HG02938 (cell line): ENCODE results near the gene PRKD2.
"Not testable (repeated sequence)": the region's sequence is repeated elsewhere in the genome, so short reads cannot be mapped to it uniquely, and the experiment has no call there.

Source experiments
- ATAC-seq: cut with Tn5 transposase; IDR thresholded peaks from one replicate; pipeline ENCODE4 v1.9.1; 2021; ENCODE audit warnings: mild to moderate bottlenecking, moderate library complexity; ENCODE audit not compliant: unreplicated experiment

PRKD2 gene

GRCh38 chr19:46635920-46636761 is 80.8 kb downstream of the PRKD2 start, which contains the start of gene GNG8:
Gene GNG8 (minus strand): TSS chr19:46636202. CDS start chr19:46634682, 1,520 bp downstream.
- ATAC-seq: no peak

GRCh38 chr19:46634656-46635218 is 82.2 kb downstream of the PRKD2 start:
- ATAC-seq: no peak

GRCh38 chr19:46634045-46634655 is 82.8 kb downstream of the PRKD2 start:
- peak; percentile 39 for ATAC-seq

- ATAC-seq: no peak
Observed at GRCh38 chr19:46633130-46633529, 83.8 kb downstream of the PRKD2 start.

GRCh38 chr19:46631481-46631880 is 85.4 kb downstream of the PRKD2 start:
- ATAC-seq: no peak

GRCh38 chr19:46630586-46631205 is 86.2 kb downstream of the PRKD2 start:
- no peak for ATAC-seq

GRCh38 chr19:46629546-46630025 is 87.3 kb downstream of the PRKD2 start:
- no peak for ATAC-seq

- not testable (repeated sequence) for ATAC-seq
Observed at GRCh38 chr19:46628970-46629369, 87.9 kb downstream of the PRKD2 start.

- no peak for ATAC-seq
Observed at GRCh38 chr19:46626446-46626845, 90.5 kb downstream of the PRKD2 start.

- no peak for ATAC-seq
Observed at GRCh38 chr19:46625731-46626130, 91.2 kb downstream of the PRKD2 start.

GRCh38 chr19:46624958-46625661 is 91.8 kb downstream of the PRKD2 start, which contains the start of gene PTGIR:
Gene PTGIR (minus strand): TSS chr19:46625089. CDS start chr19:46624225, 864 bp downstream.
- ATAC-seq: no peak
